SK-N-SH (cell line): Measurements from ENCODE around the gene CPZ. TPM values are rescaled to one million over a fixed set of nuclear protein-coding genes. Genes with fewer than 3 reads are reported as not detected.

ENCODE experiments used
- CTCF ChIA-PET: fragments of 300-600, 350-600 bp; formaldehyde crosslinking; extraction: SDS; loops from one replicate; lab custom pipeline; 2021; lab: Yijun Ruan, JAX
- POLR2A ChIA-PET: fragments of 350-600 bp; sonication (Branson Sonifier 250); formaldehyde crosslinking; extraction: SDS; loops from one replicate; lab custom pipeline; 2020; ENCODE audit warnings: antibody characterized with exemption, inconsistent platforms; lab: Yijun Ruan, JAX
- DNase-seq: peaks from one replicate; pipeline ENCODE4 v3.0.0; 2012
- H2AFZ ChIP-seq: fragments of 200-600 bp; sonication (generic); 2 replicates; pipeline ENCODE4 v1.8.1; 2016; ENCODE audit warnings: antibody characterized with exemption, mild to moderate bottlenecking, low read depth
- H3F3A ChIP-seq: fragments of 200-600 bp; sonication (generic); replicated peaks from 2 replicates; pipeline ENCODE3; 2016; ENCODE audit warnings: antibody characterized with exemption, mild to moderate bottlenecking; ENCODE audit not compliant: insufficient read depth
- H3K27ac ChIP-seq, 2 experiments: fragments of 200-500 bp in 1 of 2; fragments of 200-600 bp in 1 of 2; sonication (Bioruptor generic) in 1 of 2; sonication (generic), shearing (Covaris generic) in 1 of 2; 2 replicates each; pipeline versions ENCODE4 v1.5.1 to v1.6.1; 2014 to 2016; ENCODE audit warnings: low read depth in 2 of 2, inconsistent platforms in 1 of 2, low read length in 1 of 2, mild to moderate bottlenecking in 1 of 2, mixed read lengths in 1 of 2
- H3K27me3 ChIP-seq: fragments of 200-600 bp; sonication (generic), shearing (Covaris generic); 2 replicates; pipeline ENCODE4 v1.6.1; 2016; ENCODE audit warnings: mixed run types; ENCODE audit not compliant: insufficient read depth
- H3K36me3 ChIP-seq, 2 experiments: fragments of 200-500 bp in 1 of 2; fragments of 200-600 bp in 1 of 2; sonication (Bioruptor generic) in 1 of 2; sonication (generic) in 1 of 2; replicated peaks in 1 of 2; 2 replicates each; pipeline versions ENCODE3 to v1.5.1; 2014 to 2016; ENCODE audit warnings: low read length in 1 of 2, mild to moderate bottlenecking in 1 of 2; ENCODE audit not compliant: insufficient read depth in 2 of 2, control insufficient read depth in 1 of 2
- H3K4me1 ChIP-seq, 2 experiments: fragments of 200-500 bp in 1 of 2; fragments of 200-600 bp in 1 of 2; sonication (Bioruptor generic) in 1 of 2; sonication (generic), shearing (Covaris generic) in 1 of 2; 2 replicates each; pipeline versions ENCODE4 v1.5.1 to v1.6.1; 2014 to 2016; ENCODE audit warnings: low read depth in 1 of 2, low read length in 1 of 2, mixed run types in 1 of 2; ENCODE audit not compliant: insufficient read depth in 2 of 2, control insufficient read depth in 1 of 2
- H3K4me2 ChIP-seq: fragments of 200-600 bp; sonication (generic), shearing (Covaris generic); 2 replicates; pipeline ENCODE4 v1.6.1; 2017; ENCODE audit warnings: mixed run types
- H3K4me3 ChIP-seq, 2 experiments: fragments of 200-500 bp in 1 of 2; fragments of 200-600 bp in 1 of 2; sonication (Bioruptor generic) in 1 of 2; sonication (generic), shearing (Covaris generic) in 1 of 2; 2 replicates each; pipeline versions ENCODE4 v1.5.1 to v1.8.1; 2014 to 2016; ENCODE audit warnings: low read depth in 2 of 2, inconsistent platforms in 1 of 2, low read length in 1 of 2, mild to moderate bottlenecking in 1 of 2, mixed read lengths in 1 of 2, moderate library complexity in 1 of 2
- H3K79me2 ChIP-seq: fragments of 200-600 bp; sonication (generic); 2 replicates; pipeline ENCODE4 v1.8.1; 2017; ENCODE audit warnings: mild to moderate bottlenecking; ENCODE audit not compliant: insufficient read depth
- H3K9ac ChIP-seq: fragments of 200-600 bp; sonication (generic); 2 replicates; pipeline ENCODE4 v1.6.1; 2017; ENCODE audit warnings: mixed run types
- H3K9me2 ChIP-seq: fragments of 200-600 bp; sonication (generic); 2 replicates; pipeline ENCODE4 v1.6.1; 2017; ENCODE audit warnings: mixed run types
- H3K9me3 ChIP-seq: fragments of 200-600 bp; sonication (generic); 2 replicates; pipeline ENCODE4 v1.6.1; 2017; ENCODE audit warnings: mixed run types, mild to moderate bottlenecking, moderate library complexity
- H4K20me1 ChIP-seq: fragments of 200-600 bp; sonication (generic); 2 replicates; pipeline ENCODE4 v1.6.1; 2017; ENCODE audit warnings: mild to moderate bottlenecking, mixed run types; ENCODE audit not compliant: insufficient read depth
- CTCF ChIP-seq: fragments of 200-600 bp; sonication (generic); IDR thresholded peaks from 2 replicates; pipeline ENCODE4 v1.6.1; 2017; ENCODE audit warnings: antibody characterized with exemption, mild to moderate bottlenecking, moderate library complexity
- EP300 ChIP-seq, 2 experiments: IDR thresholded peaks; 2 replicates each; pipeline versions ENCODE4 v1.4.0 to v1.6.1; 2012; ENCODE audit warnings: borderline replicate concordance in 1 of 2, low read depth in 1 of 2, low read length in 1 of 2
- FOXJ3 ChIP-seq: sonication (generic); formaldehyde crosslinking; IDR thresholded peaks from 2 replicates; pipeline ENCODE4 v1.5.1; 2020; ENCODE audit warnings: mild to moderate bottlenecking, missing genetic modification reagents
- FOXM1 ChIP-seq: IDR thresholded peaks from 2 replicates; pipeline ENCODE4 v1.4.0; 2012; ENCODE audit warnings: low read depth, mild to moderate bottlenecking
- GABPA ChIP-seq: IDR thresholded peaks from 2 replicates; pipeline ENCODE4 v1.4.0; 2012; ENCODE audit warnings: low read depth, mild to moderate bottlenecking
- GATA2 ChIP-seq: sonication (generic); formaldehyde crosslinking; IDR thresholded peaks from 2 replicates; pipeline ENCODE4 v1.5.0; 2020; ENCODE audit warnings: mild to moderate bottlenecking, missing genetic modification reagents
- MEF2A ChIP-seq: IDR thresholded peaks from 2 replicates; pipeline ENCODE4 v1.4.0; 2012; ENCODE audit warnings: low read depth, borderline replicate concordance
- RAD21 ChIP-seq: IDR thresholded peaks from 2 replicates; pipeline ENCODE4 v1.6.1; 2012; ENCODE audit warnings: mild to moderate bottlenecking, low read length
- RFX5 ChIP-seq: IDR thresholded peaks from 2 replicates; pipeline ENCODE4 v1.6.1; 2012; ENCODE audit warnings: mild to moderate bottlenecking, improper control_type of control experiment, low read length
- RXRA ChIP-seq: IDR thresholded peaks from 2 replicates; pipeline ENCODE4 v1.4.0; 2012; ENCODE audit warnings: low read depth, mild to moderate bottlenecking, borderline replicate concordance
- SIN3A ChIP-seq: IDR thresholded peaks from 2 replicates; pipeline ENCODE4 v1.6.1; 2012; ENCODE audit warnings: low read depth, mild to moderate bottlenecking, low read length, moderate library complexity, borderline replicate concordance
- TEAD4 ChIP-seq: IDR thresholded peaks from 2 replicates; pipeline ENCODE4 v1.4.0; 2012; ENCODE audit warnings: mild to moderate bottlenecking, borderline replicate concordance; ENCODE audit not compliant: insufficient read depth
- YY1 ChIP-seq: IDR thresholded peaks from 2 replicates; pipeline ENCODE4 v1.4.0; 2012; ENCODE audit warnings: low read depth, mild to moderate bottlenecking
- ZBTB33 ChIP-seq: IDR thresholded peaks from 2 replicates; pipeline ENCODE4 v1.4.0; 2012; ENCODE audit warnings: low read depth, borderline replicate concordance
- WGBS: methylation state at CpG from one replicate; pipeline ENCODE4 v1.1.6; 2017; ENCODE audit warnings: low lambda C conversion rate; 5-methylcytosine and 5-hydroxymethylcytosine counted together
- polyA plus RNA-seq, 3 experiments: library from polyadenylated mRNA; depleted of rRNA; stranded (reverse); fragments of >200 nt; gene quantifications; 2 replicates each; pipeline ENCODE4 v1.2.3, GENCODE V29; 2012

Gene CPZ
- polyA plus RNA-seq, 1 of the 3 experiments (the other 2 are of a cell fraction), result not detected

- TF ChIP-seq TEAD4, result no peak
- no peak for TF ChIP-seq MEF2A
- TF ChIP-seq EP300 (IDR thresholded peaks at IDR 0.05; ENCODE audit: borderline replicate concordance in 1 of 2, low read depth in 1 of 2, low read length in 1 of 2), result no peak
- TF ChIP-seq RAD21, result no peak
- TF ChIP-seq RXRA, result no peak
- TF ChIP-seq FOXJ3 (CRISPR knock-in tag), result no peak
- TF ChIP-seq SIN3A, result no peak
- no peak for TF ChIP-seq CTCF
- TF ChIP-seq GABPA, result no peak
- Histone ChIP-seq H3K9me3 (no peaks in the 10 kb centered on the region), H2AFZ (no peak overlapping the region), H3K27ac (no peak overlapping the region), H3K9me2 (no peaks in the 10 kb centered on the region), H3K4me1 (peaks cover 0 to 13% of the 10 kb centered on the region in 2 experiments; a peak in 1 of 4 replicates), H3K4me3 (no peak overlapping the region), H4K20me1 (no peaks in the 10 kb centered on the region), H3K79me2 (no peaks in the 10 kb centered on the region), H3K27me3 (no peaks in the 10 kb centered on the region), H3F3A (no peaks in the 10 kb centered on the region), H3K36me3 (no peaks in the 10 kb centered on the region), H3K9ac (no peak overlapping the region), H3K4me2 (no peak overlapping the region)
- no peak for DNase-seq
- 28% methylated on average over 4 of the region's 5 CpGs for WGBS
- POLR2A ChIA-PET, result no interaction called here
- CTCF ChIA-PET, result interaction anchor here (1.1 to 7.4 kb wide), 5 partner anchors 10 to 121 kb away, joined by 3 to 54 read pairs (median 5); partner anchors contain the start of gene GPR78
Observed at GRCh38 chr4:8590546-8590880, 2.1 kb upstream of the CPZ start.

- Histone ChIP-seq H3K79me2 (no peaks in the 10 kb centered on the region), H3K9ac (no peak overlapping the region), H3K27ac (no peak overlapping the region), H3K4me2 (no peak overlapping the region), H2AFZ (no peak overlapping the region), H3K36me3 (no peaks in the 10 kb centered on the region), H3K9me2 (no peaks in the 10 kb centered on the region), H3K27me3 (no peaks in the 10 kb centered on the region), H3K4me1 (peaks cover 0 to 13% of the 10 kb centered on the region in 2 experiments; a peak in 1 of 4 replicates), H3F3A (no peaks in the 10 kb centered on the region), H3K4me3 (no peak overlapping the region), H4K20me1 (no peaks in the 10 kb centered on the region), H3K9me3 (no peaks in the 10 kb centered on the region)
- TF ChIP-seq FOXM1 (no peak), GATA2 (no peak), YY1 (no peak), RFX5 (no peak), ZBTB33 (no peak)
- POLR2A ChIA-PET, result no interaction called here
- no peak for DNase-seq
- WGBS, result no CpG with 5 or more reads among the region's 9 CpGs
- CTCF ChIA-PET, result interaction anchor here (7.4 kb wide), 1 partner anchor 121 kb away, joined by 54 read pairs; no protein-coding TSS in a partner anchor
Observed at GRCh38 chr4:8591114-8591513, 1.5 kb upstream of the CPZ start.
